PFSK-1 (cell line): Measurements from ENCODE around the gene IL24.

Experiments
- FOXP2 ChIP-seq: optimal IDR thresholded peaks from 2 replicates; pipeline ENCODE3; 2011; ENCODE audit warnings: borderline replicate concordance, control low read depth, inconsistent platforms; ENCODE audit not compliant: insufficient read depth; ENCODE audit errors: extremely low read length, extremely low read depth
- POLR2AphosphoS5 ChIP-seq: IDR thresholded peaks from 2 replicates; pipeline ENCODE4 v1.6.1; 2012; ENCODE audit warnings: low read depth, mild to moderate bottlenecking, control low read depth, low read length, moderate library complexity
- SIN3A ChIP-seq: IDR thresholded peaks from 2 replicates; pipeline ENCODE4 v1.6.1; 2012; ENCODE audit warnings: mild to moderate bottlenecking, low read length, moderate library complexity, borderline replicate concordance; ENCODE audit not compliant: insufficient read depth
- TAF1 ChIP-seq: IDR thresholded peaks from 2 replicates; pipeline ENCODE4 v1.6.1; 2012; ENCODE audit warnings: low read length, control low read depth, borderline replicate concordance; ENCODE audit not compliant: insufficient read depth
- TF ChIP-seq, protein P1 (sequence below), 2 experiments: IDR thresholded peaks; 2 replicates each; pipeline versions ENCODE4 v1.6.1 to v1.8.0; 2011 to 2012; ENCODE audit warnings: low read depth in 2 of 2, low read length in 2 of 2, control low read depth in 1 of 2, inconsistent platforms in 1 of 2, mild to moderate bottlenecking in 1 of 2, moderate library complexity in 1 of 2; ENCODE audit not compliant: insufficient read depth in 1 of 2

Gene IL24

DNA sequence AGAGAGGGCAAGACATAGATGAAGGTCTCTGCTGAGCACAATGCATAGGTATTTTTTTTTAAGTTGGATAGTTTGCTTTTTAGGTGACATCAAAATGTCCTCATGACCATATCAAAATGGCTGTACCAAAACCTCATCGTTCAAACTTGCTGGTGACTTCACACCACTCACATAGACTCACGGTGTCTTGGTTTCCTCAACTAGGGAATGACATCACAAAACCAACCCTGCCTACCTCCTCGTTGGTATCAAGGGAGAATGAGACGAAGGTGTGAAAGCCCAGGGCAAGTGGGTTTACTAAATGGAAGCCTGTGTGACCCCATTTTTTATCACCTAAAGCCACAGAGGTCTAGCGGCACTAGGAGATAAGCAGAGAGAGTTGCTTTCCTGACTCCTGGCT is 47.5 kb downstream of the IL24 start:
- TF ChIP-seq TAF1 (no peak), SIN3A (no peak), FOXP2 (no peak), POLR2AphosphoS5 (no peak)
- TF ChIP-seq, protein P1, sequence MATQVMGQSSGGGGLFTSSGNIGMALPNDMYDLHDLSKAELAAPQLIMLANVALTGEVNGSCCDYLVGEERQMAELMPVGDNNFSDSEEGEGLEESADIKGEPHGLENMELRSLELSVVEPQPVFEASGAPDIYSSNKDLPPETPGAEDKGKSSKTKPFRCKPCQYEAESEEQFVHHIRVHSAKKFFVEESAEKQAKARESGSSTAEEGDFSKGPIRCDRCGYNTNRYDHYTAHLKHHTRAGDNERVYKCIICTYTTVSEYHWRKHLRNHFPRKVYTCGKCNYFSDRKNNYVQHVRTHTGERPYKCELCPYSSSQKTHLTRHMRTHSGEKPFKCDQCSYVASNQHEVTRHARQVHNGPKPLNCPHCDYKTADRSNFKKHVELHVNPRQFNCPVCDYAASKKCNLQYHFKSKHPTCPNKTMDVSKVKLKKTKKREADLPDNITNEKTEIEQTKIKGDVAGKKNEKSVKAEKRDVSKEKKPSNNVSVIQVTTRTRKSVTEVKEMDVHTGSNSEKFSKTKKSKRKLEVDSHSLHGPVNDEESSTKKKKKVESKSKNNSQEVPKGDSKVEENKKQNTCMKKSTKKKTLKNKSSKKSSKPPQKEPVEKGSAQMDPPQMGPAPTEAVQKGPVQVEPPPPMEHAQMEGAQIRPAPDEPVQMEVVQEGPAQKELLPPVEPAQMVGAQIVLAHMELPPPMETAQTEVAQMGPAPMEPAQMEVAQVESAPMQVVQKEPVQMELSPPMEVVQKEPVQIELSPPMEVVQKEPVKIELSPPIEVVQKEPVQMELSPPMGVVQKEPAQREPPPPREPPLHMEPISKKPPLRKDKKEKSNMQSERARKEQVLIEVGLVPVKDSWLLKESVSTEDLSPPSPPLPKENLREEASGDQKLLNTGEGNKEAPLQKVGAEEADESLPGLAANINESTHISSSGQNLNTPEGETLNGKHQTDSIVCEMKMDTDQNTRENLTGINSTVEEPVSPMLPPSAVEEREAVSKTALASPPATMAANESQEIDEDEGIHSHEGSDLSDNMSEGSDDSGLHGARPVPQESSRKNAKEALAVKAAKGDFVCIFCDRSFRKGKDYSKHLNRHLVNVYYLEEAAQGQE (IDR thresholded peaks at IDR 0.05; ENCODE audit: insufficient read depth in 1 of 2, low read depth in 2 of 2, low read length in 2 of 2): no peak

DNA sequence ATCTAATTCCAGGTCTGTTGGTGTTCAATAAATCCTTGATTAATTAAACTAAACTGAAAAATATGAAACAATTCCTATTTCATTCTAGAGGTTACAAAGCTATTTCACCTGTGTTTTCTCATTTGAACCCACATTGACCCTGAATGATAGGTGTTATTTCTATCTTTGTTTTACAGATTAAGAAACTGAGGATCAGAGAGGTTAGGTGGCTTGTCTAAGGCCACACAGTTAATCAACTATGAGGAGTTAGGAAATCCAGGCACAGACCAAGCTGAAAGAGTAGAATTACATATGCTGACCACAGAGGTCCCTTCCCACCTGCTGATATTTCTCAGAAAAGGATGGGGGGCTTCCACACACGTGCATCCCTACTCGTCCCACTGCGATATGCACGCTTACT is 48.5 kb downstream of the IL24 start:
- TF ChIP-seq TAF1 (no peak), SIN3A (no peak), FOXP2 (no peak), POLR2AphosphoS5 (no peak)
- TF ChIP-seq, protein P1 (IDR thresholded peaks at IDR 0.05; ENCODE audit: insufficient read depth in 1 of 2, low read depth in 2 of 2, low read length in 2 of 2): no peak

DNA sequence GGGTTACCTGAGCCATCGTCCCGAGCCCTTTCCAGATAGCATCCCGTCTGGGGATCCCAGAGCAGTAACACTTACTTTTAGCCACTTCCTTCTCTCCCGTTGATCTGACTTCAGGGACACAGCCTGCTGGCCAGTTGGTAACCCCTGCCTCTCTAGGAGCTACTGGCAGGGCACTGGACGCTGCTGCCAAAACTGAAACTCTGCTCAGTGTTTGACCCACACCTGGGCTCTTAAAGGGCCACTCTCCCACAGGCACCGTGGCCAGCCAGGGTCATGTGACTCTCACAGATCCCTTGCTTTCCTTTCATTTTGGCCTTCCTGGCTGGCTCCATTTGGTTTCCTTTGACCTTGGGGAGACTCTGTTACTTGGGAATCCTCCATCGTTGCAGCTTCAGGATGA is 49.0 kb downstream of the IL24 start, which contains the start of gene PIGR:
Gene PIGR (minus strand): TSS at position 206 of the 400 bp plus-strand sequence. CDS start 5,935 bp downstream, outside the sequence.
- no peak for TF ChIP-seq POLR2AphosphoS5
- TF ChIP-seq SIN3A: no peak
- no peak for TF ChIP-seq FOXP2
- TF ChIP-seq, protein P1 (IDR thresholded peaks at IDR 0.05; ENCODE audit: insufficient read depth in 1 of 2, low read depth in 2 of 2, low read length in 2 of 2): no peak
- no peak for TF ChIP-seq TAF1

DNA sequence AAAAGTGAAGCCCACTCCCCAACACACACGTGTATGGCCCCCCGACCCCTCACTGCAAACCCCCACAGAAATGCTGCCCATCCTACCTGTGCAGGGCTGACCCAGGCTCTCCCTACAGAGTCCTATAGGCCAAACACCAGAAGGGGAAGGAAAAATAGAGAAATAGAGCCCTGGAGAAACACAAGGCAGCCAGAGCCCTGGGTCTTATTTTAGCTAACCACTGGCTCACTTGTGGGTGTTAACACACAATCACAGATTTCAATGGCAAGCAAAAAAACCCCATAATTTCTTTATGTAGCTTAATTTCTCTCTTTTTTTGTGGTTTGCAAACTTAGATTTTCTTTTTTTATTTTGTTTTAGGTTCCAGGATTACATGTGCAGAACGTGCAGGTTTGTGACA is 50.0 kb downstream of the IL24 start:
- TF ChIP-seq SIN3A: no peak
- no peak for TF ChIP-seq FOXP2
- no peak for TF ChIP-seq POLR2AphosphoS5
- TF ChIP-seq, protein P1 (IDR thresholded peaks at IDR 0.05; ENCODE audit: insufficient read depth in 1 of 2, low read depth in 2 of 2, low read length in 2 of 2): no peak

DNA sequence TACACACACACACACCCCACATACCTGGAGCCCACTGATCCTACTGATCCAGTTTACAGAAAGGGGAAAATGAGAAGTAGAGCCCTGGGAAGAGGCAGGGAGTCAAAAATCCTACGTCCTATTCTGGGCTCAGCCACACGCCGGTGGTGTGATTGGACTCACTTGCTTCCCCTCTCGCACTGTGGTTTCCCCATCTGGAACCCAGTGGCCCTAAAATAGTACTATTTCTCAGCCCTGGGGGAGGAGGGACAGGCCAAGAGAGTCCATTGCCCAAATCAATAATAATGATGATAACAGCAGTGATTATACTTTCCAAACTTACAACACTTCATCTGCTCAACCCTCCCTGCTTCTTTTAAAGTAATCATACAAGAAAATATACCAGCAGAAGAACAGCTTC is 52.0 kb downstream of the IL24 start:
- TF ChIP-seq, protein P1 (IDR thresholded peaks at IDR 0.05; ENCODE audit: insufficient read depth in 1 of 2, low read depth in 2 of 2, low read length in 2 of 2): no peak
- TF ChIP-seq SIN3A (no peak), TAF1 (no peak), FOXP2 (no peak), POLR2AphosphoS5 (no peak)
